GM18519 (cell line): ENCODE results near the gene DSCAML1.

Source experiments
- ATAC-seq: cut with Tn5 transposase; IDR thresholded peaks from one replicate; pipeline ENCODE4 v1.9.1; 2021; ENCODE audit warnings: mild to moderate bottlenecking, moderate library complexity; ENCODE audit not compliant: unreplicated experiment, low FRiP score

The DSCAML1 gene

GRCh38 chr11:117538263-117539135 is 258.5 kb downstream of the DSCAML1 start:
- no peak for ATAC-seq

GRCh38 chr11:117535850-117536411 is 261.1 kb downstream of the DSCAML1 start:
- no peak for ATAC-seq

- ATAC-seq = no peak
Measured at GRCh38 chr11:117535201-117535849, 261.7 kb downstream of the DSCAML1 start.

- ATAC-seq = no peak
Measured at GRCh38 chr11:117532568-117532967, 264.4 kb downstream of the DSCAML1 start.

- ATAC-seq = no peak
Measured at GRCh38 chr11:117529816-117530215, 267.2 kb downstream of the DSCAML1 start.

- ATAC-seq = no peak
Measured at GRCh38 chr11:117528097-117528721, 268.8 kb downstream of the DSCAML1 start.

- no peak for ATAC-seq
Measured at GRCh38 chr11:117527271-117527670, 269.7 kb downstream of the DSCAML1 start.

- no peak for ATAC-seq
Measured at GRCh38 chr11:117525866-117526542, 271.0 kb downstream of the DSCAML1 start.

- no peak for ATAC-seq
Measured at GRCh38 chr11:117524468-117525183, 272.4 kb downstream of the DSCAML1 start.

GRCh38 chr11:117523680-117524079 is 273.3 kb downstream of the DSCAML1 start:
- ATAC-seq = no peak

- ATAC-seq = no peak
Measured at GRCh38 chr11:117521974-117522373, 275.0 kb downstream of the DSCAML1 start.

- ATAC-seq = no peak
Measured at GRCh38 chr11:117520966-117521365, 276.1 kb downstream of the DSCAML1 start.

- ATAC-seq = no peak
Measured at GRCh38 chr11:117520201-117520600, 276.8 kb downstream of the DSCAML1 start.

- no peak for ATAC-seq
Measured at GRCh38 chr11:117519590-117519989, 277.4 kb downstream of the DSCAML1 start.

- no peak for ATAC-seq
Measured at GRCh38 chr11:117519170-117519569, 277.8 kb downstream of the DSCAML1 start.

- no peak for ATAC-seq
Measured at GRCh38 chr11:117518455-117518854, 278.6 kb downstream of the DSCAML1 start.

- no peak for ATAC-seq
Measured at GRCh38 chr11:117517097-117517496, 279.9 kb downstream of the DSCAML1 start.

- no peak for ATAC-seq
Measured at GRCh38 chr11:117515892-117516787, 280.9 kb downstream of the DSCAML1 start.

GRCh38 chr11:117514256-117514655 is 282.8 kb downstream of the DSCAML1 start:
- ATAC-seq = no peak
